HG03575 (cell line): ENCODE results near the gene RHOA.
"Not testable (repeated sequence)": the region's sequence is repeated elsewhere in the genome, so short reads cannot be mapped to it uniquely, and the experiment has no call there.

Source experiments
- ATAC-seq: cut with Tn5 transposase; IDR thresholded peaks from one replicate; pipeline ENCODE4 v1.9.1; 2021; ENCODE audit not compliant: unreplicated experiment, insufficient number of reproducible peaks, low FRiP score; ENCODE audit errors: extremely low read depth

RHOA gene

DNA sequence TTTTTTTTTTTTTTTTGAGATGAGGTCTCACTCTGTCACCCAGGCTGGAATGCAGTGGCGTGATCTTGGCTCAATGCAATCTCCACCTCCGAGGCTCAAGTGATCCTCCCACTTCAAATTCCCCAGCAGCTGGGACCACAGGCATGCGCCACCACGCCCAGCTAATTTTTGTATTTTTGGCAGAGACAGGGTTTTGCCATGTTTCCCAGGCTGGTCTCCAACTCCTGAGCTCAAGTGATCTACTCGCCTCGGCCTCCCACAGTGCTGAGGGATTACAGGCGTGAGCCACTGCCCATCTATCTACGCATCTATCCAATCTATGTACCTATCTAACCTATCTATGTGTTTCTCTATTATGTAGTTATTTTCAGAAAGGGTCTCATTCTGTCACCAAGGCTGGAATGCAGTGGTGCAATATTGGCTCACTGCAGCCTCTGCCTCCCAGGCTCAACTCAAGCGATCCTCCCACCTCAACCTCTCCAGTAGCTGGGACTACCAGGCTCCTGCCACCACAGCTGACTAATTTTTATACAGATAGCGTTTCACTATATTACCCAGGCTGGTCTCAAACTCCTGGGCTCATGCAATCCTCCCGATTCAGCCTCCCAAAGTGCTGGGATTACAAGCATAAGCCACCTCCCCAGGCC, 33.4 kb downstream of the RHOA start:
- no peak for ATAC-seq

DNA sequence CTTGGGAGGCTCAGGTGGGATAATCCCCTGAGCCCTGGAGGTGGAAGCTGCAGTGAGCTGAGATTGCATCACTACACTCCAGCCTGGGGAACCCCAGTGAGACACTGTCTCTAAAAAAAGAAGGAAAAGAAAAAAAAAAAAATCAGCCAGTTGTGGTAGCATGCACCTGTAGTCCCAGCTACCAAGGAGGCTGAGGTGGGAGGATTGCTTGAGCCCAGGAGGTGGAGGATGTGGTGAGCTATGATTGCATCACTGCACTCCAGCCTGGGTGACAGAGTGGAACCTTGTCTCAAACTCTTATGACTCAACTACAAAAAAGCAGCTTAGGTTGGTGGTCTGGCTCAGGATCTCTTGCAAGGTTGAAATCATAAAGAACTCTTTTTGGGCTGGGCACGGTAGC, 34.3 kb downstream of the RHOA start:
- no peak for ATAC-seq

DNA sequence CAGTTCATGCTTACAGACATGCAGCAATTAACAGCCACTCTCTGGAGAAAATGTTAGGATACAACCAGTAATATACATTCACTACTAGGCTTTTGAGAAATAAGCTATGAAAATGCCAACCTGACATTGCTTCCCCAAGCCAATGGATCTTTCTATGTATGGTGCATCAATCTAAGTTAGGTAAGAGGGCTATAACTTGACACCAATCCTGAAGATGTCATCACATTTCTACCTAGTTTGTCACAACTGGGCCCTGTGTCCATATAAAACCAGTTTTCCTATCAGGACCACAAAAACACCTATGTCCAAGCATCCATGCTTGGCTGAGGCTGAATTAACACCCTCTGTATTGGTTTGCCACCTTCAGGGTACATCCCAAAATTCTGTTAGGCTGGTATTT, 39.8 kb downstream of the RHOA start:
- ATAC-seq, result no peak

DNA sequence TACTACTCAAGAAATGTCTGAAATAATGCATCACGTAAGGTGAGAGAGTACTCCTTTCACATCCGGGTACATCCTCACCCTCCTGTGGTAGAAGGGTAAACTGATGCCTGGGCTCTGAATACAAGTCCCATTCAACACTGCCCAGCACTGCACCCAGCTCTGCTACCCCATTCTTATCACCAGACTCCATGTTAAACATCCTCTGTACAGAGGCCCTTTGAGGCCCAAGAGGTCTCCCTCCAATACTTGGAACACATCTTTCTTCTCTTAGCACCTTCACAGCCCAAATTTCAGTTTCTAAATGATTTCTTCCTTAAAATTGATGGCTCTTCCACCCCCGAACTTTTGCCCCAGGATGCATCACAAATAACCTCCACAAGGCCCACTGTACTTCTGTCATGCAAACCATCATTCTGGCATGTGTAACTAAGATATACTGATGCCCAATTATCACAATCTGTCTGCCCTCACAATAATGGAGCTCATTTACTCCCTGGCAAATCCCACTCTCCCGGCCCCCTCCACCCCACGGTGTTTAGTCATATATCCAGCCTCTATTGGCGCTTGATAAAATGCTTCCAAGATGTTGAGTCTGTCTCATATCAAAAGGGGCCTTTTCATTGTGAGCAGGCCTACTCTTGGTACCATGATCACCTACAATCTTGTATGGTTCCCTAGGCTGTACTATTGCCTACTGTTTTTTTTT, 41.0 kb downstream of the RHOA start:
- ATAC-seq, result no peak

DNA sequence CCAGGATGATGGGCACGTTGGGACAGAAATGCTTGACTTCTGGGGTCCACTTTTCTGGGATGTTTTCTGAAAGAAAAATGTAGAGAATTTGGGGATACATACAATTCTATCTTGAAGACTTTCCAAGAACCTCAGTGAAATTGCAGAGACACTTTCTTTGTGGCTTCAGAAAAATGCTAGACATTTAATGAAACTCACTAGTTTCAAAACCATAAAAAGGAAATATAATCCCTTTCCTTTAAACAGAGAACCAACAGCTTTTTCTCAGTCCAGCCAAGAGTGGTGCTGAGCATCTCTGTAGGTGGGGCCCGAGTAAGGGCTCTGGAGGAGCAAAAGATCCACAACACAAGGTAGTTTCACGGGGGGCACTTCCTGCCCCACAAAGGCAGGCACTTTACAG, 49.2 kb downstream of the RHOA start:
- ATAC-seq, result no peak

DNA sequence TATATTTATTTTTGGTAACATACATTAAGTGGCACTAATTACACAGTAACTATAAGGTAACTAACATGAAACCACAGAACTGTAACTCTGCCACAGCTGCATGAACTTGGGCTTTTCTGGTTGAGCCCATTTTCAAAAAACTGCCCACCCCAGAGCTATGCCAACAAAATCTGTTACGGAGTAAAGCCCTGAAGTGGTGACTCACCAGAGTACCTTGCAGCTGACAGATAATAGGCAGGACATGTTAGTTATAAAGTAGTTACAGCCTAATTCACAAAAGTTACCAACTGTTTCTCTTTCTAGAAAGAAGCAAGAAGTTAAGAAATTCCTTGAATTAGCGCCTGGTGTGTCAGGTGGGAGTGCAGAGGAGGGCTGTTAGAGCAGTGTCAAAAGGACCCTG, 52.2 kb downstream of the RHOA start:
- no peak for ATAC-seq

DNA sequence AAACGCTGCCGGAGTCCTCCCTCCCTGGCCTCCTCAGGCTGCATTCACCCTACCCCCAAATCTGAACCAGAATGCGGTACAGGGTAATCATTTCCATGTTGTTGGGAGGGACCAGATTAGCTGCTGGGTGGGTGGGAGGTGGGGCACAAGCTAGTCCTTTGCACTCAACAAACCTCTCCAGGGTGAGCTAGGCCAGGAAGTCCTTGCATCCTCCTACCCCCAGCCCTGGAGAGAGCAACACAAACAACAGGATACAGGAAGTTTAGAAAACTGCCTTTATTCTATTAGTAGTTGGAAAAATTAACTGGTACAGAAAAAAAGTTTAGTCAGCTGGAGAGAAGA, 52.9 kb downstream of the RHOA start:
- no peak for ATAC-seq

DNA sequence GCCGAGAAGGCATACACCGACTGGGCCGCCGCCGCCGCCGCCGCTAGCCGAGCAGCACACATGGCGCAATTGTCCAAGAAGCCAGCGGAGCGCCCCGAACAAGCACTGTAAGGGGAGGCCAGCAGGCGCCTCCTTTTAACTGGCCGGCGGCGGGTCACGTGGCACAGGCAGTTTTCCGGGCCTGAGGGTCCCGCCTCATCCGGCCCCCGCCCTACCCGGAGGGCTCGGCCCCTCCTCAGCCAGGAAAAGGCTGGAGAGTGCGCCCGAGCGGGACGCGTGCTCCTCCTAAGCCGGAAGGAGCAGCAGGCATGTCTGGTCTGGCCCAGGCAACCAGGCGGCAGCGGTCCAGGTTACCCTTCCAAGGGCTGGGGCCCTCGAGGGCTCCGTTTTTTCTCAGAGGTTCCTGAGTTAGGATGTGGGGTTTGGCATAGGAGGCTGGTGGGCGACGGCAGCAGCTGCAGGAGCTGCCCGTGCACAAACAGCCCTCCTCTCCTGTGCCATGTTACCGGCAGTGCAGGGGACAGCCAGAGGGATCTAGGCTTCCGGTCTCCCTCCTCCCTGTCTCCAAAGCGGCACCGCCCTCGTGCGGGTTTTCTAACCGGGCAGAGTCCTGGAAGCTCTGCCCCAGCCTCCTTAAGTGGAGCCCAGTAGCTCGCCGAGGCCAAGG, 53.4 kb downstream of the RHOA start, which contains the start of gene GPX1:
TSS of gene GPX1 (minus strand) at position 137 of the 667 bp plus-strand sequence. CDS start at position 62, 75 bp downstream.
- ATAC-seq, result no peak

DNA sequence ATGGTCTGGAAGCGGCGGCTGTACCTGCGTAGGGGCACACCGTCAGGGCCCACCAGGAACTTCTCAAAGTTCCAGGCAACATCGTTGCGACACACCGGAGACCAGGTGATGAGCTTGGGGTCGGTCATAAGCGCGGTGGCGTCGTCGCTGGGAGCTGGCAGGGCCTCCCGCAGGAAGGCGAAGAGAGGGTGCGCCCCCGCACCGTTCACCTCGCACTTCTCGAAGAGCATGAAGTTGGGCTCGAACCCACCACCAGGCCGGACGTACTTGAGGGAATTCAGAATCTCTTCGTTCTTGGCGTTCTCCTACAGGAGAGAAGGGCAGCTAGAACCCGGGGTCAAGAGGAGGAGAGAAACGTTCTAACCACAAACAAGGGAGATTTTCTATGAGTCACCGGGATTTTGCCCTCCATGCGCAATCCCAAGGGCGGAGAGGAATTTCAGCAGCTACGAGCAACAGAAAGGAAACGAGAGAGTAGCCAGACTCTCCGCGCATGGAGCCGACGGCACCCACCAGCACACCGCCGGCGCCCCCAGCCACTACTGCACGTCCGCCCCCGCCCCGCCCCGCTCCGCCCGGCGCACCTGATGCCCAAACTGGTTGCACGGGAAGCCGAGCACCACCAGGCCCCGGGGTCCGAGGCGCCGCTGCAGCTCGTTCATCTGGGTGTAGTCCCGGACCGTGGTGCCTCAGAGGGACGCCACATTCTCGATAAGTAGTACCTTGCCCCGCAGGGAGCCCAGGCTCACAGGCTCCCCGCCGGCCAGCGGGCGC, 54.1 kb downstream of the RHOA start:
- ATAC-seq, result not testable (repeated sequence)

DNA sequence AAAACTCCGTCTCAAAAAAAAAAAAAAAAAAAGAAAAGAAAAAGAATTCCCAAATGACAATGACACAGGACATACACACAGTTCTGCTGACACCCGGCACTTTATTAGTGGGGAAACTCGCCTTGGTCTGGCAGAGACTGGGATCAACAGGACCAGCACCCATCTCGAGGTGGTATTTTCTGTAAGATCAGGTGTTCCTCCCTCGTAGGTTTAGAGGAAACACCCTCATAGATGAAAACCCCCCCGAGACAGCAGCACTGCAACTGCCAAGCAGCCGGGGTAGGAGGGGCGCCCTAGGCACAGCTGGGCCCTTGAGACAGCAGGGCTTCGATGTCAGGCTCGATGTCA, 54.7 kb downstream of the RHOA start:
- not testable (repeated sequence) for ATAC-seq

DNA sequence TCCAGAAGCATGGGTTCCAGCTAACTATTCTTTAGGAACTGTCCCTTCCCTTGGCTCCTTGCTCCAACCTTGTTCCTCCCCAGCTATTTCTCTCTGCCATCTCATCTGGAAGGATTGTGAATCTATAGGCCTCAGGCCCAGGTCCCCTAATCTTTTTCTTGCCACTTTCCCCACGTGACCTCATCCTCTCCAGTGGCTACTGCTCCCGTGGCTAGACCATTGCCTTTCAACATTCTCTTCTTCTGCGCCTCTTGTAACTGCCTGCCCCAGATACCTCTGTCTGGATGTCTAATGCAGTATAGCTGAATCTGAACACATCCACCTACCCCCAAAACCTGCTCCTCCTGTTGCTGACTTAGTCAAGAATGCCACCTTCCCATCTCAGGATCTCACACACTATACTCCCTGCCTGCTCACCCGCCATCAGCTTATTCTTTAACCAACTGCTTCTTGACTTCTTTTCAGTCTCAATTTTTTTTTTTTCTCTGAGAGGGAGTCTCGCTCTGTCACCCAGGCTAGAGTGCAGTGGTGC, 58.8 kb downstream of the RHOA start:
- ATAC-seq, result no peak

DNA sequence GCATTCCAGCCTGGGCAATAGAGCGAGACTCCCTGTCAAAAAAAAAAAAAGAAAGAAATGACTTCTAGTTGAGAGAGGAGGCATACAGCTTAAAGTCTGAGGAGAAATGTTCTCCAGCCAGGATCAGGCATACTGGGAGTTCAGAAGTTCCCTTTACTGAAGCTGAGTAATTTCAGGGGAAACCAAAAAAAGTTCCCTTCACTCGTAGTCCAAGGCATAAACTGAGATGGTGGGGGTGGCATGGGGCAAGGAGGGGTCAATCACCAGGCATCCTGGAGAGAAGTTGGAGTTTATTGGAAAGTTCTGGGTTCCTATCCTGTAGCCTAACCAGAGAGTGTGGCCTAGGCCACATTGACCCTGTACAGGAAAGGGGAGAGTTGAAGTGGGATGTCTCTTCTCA, 59.5 kb downstream of the RHOA start:
- no peak for ATAC-seq

DNA sequence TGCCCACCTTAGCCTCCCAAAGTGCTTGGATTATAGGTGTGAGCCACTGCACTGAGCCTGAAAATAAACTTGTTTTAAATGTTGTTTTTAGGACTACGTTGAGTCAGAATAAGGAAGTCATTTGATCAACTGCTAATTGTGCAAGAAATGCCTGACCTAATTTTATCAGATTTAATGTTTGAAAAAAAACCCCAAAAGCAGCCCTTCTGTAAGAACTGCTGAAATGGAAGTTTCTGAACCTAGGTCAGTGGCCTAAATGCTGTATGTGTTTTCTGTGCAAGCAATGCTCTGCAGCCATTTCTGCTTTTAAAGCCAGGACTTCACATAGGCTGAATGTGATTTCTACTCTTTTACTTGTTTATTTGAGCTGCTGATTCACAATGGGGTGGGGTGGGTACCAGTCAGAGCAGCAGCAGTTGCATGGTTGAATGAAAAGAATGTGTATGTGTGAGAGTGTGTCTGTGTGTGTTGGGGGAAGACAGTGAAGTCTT, 60.2 kb downstream of the RHOA start:
- no peak for ATAC-seq

DNA sequence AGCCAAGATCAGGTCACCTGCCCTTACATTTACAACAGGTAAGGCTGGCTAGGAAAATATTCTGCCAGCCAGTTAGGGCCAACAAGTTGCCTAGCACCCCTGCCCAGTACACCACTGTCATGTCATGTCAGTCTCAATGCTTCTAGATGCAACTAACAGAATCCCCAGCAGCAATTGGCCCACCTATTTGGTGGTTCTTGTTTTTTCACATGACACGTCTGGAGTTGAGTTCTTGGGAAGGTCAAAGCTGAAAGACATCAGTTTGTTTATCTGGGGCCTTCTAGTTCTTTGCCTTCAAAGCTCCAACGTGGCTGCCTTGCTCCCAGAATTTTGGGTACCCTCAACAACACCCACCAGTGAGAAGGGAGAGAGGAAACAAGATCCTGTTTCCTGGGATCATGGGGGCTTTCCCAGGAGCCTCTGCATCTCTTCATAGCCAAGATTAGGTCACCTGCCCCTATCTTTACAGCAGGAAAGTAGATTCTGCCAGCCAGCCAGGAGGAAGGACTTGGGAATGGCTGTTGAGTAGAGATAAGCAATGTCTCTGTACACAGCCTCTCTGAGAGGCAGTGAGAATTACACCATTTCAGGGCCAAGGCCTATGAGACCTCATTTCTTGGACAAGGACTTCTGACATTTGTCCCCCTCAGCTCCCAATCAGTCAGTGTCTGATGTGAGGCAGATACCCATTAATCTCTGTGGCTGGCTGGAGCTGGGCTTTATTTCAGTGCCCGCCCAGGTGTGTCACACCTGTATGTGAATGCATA, 62.2 kb downstream of the RHOA start:
- ATAC-seq, result no peak

DNA sequence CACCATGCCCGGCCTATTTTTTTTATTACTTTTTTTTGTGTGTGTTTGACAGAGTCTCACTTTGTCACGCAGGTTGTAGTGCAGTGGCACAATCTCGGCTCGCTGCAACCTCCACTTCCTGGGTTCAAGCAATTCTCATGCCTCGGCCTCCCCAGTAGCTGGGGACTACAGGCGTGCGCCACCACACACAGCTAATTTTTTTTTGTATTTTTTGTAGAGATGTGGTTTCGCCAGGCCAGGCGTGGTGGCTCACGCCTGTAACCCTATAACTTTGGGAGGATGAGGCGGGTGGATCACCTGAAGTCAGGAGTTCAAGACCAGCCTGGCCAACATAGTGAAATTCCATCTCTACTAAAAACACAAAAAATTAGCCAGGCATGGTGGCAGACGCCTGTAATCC, 63.4 kb downstream of the RHOA start:
- not testable (repeated sequence) for ATAC-seq

DNA sequence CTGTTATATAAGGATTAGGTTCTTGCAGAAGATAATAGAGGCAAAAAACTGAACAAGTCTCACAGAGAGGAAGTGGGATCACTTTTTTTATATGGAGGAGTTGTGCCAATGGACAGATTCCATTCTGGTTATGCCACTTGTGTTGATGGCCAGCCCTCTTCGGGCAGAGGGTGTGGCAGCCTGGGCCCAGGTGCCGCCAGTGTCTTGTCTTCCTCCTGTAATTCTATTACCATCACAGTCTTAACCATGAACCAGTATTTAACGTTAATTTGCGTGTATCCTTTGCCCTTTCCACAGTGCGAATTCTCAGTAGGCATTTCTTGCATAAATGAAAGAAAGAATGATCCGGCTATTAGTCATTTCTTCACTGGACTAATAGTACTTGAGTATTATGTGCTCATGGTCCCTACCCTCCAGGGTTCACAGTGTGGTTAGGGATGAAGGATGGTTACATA, 65.0 kb downstream of the RHOA start:
- no peak for ATAC-seq

DNA sequence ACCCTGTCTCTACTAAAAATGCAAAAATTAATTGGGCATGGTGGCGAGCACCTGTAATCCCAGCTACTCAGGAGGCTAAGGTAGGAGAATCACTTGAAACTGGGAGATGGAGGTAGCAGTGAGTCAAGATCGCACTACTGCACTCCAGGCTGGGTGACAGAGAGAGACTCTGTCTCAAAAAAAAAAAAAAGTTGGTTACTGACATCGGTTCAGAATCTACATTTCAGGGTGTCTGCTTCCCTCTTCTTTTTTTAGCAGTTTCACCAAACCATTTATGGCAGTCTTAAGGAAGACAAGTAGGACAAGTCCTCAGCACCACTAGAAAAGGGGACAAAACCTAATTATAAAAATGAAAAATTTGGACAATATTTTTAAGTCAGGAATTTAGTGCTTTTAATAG, 68.6 kb downstream of the RHOA start:
- ATAC-seq, result no peak

DNA sequence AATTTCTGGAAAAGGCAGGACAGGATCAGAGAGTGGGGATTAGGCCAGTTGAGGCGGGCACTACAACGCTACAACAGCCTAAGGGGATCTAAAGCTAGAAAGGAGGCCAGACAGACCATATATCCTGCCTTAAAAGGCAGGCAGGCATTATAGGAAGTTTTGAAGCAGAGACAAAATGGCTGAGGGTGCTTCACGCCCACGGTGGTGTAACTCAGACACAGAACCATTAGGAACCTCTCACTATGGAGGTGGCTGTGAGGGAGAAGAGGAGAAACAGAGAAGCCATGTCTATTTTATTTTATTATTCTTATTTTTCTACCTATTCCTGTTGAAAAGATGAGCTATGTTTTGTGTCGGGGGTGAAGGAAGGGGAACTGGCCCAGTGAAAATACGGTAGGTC, 69.8 kb downstream of the RHOA start:
- ATAC-seq, result no peak
